ENCODE data around the gene DOCK11.

DNA sequence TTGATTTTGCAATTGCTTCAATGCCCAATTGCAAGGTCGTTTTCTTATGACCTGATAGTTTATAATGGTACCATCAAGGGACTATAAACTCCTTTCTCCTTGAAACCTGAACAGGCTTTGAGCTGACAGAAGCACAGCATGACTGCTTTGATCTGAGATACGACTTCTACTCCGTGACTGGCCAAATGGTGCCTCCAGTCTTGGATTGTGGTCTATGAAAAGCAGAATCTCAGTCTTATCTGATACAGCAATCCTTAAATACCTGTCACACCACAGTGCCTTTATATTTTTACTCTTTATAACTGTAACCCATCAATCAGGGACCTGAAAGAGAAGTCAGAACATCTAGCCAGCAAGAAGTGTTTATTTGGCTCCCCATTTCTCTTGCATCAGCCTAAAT is 93.1 kb downstream of the DOCK11 start:
- TF ChIP-seq CTCF (tag by site-specific recombination; IDR thresholded peaks at IDR 0.05) (no peak), ZNF23 (tag by site-specific recombination; IDR thresholded peaks at IDR 0.05; ENCODE audit: borderline replicate concordance) (no peak), ZNF274 (IDR thresholded peaks at IDR 0.05; ENCODE audit: low read length) (no peak), ZNF274 (tag by site-specific recombination; IDR thresholded peaks at IDR 0.05; ENCODE audit: borderline replicate concordance) (no peak), ZNF76 (tag by site-specific recombination; IDR thresholded peaks at IDR 0.05; ENCODE audit: borderline replicate concordance, low read depth) (no peak), ZNF184 (tag by site-specific recombination; IDR thresholded peaks at IDR 0.05) (no peak), ZNF555 (tag by site-specific recombination; conservative IDR thresholded peaks at IDR 0.05) (no peak)
- TF ChIP-seq, protein P1, sequence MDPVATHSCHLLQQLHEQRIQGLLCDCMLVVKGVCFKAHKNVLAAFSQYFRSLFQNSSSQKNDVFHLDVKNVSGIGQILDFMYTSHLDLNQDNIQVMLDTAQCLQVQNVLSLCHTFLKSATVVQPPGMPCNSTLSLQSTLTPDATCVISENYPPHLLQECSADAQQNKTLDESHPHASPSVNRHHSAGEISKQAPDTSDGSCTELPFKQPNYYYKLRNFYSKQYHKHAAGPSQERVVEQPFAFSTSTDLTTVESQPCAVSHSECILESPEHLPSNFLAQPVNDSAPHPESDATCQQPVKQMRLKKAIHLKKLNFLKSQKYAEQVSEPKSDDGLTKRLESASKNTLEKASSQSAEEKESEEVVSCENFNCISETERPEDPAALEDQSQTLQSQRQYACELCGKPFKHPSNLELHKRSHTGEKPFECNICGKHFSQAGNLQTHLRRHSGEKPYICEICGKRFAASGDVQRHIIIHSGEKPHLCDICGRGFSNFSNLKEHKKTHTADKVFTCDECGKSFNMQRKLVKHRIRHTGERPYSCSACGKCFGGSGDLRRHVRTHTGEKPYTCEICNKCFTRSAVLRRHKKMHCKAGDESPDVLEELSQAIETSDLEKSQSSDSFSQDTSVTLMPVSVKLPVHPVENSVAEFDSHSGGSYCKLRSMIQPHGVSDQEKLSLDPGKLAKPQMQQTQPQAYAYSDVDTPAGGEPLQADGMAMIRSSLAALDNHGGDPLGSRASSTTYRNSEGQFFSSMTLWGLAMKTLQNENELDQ (tag by site-specific recombination; IDR thresholded peaks at IDR 0.05; ENCODE audit: low read depth), result no peak
- TF ChIP-seq, protein P2, sequence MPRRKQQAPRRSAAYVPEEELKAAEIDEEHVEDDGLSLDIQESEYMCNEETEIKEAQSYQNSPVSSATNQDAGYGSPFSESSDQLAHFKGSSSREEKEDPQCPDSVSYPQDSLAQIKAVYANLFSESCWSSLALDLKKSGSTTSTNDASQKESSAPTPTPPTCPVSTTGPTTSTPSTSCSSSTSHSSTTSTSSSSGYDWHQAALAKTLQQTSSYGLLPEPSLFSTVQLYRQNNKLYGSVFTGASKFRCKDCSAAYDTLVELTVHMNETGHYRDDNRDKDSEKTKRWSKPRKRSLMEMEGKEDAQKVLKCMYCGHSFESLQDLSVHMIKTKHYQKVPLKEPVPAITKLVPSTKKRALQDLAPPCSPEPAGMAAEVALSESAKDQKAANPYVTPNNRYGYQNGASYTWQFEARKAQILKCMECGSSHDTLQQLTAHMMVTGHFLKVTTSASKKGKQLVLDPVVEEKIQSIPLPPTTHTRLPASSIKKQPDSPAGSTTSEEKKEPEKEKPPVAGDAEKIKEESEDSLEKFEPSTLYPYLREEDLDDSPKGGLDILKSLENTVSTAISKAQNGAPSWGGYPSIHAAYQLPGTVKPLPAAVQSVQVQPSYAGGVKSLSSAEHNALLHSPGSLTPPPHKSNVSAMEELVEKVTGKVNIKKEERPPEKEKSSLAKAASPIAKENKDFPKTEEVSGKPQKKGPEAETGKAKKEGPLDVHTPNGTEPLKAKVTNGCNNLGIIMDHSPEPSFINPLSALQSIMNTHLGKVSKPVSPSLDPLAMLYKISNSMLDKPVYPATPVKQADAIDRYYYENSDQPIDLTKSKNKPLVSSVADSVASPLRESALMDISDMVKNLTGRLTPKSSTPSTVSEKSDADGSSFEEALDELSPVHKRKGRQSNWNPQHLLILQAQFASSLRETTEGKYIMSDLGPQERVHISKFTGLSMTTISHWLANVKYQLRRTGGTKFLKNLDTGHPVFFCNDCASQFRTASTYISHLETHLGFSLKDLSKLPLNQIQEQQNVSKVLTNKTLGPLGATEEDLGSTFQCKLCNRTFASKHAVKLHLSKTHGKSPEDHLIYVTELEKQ (tag by site-specific recombination; IDR thresholded peaks at IDR 0.05; ENCODE audit: borderline replicate concordance), result no peak

All from HEK293 (cell line).